Neuronal stem cell (in vitro differentiated cells): Measurements from ENCODE around the gene HOXD4.

Experiments
- DNase-seq: peaks from one replicate; pipeline ENCODE4 v3.0.0-alpha.2; 2013; ENCODE audit warnings: low spot score
- H2AFZ ChIP-seq: one replicate; pipeline ENCODE4 v1.6.1; 2013; ENCODE audit warnings: mild to moderate bottlenecking, low read length, inconsistent platforms
- H2AK5ac ChIP-seq: 2 replicates; pipeline ENCODE4 v1.6.1; 2013; ENCODE audit warnings: low read depth, mild to moderate bottlenecking, inconsistent platforms, low read length, moderate library complexity, mixed read lengths
- H2BK120ac ChIP-seq: 2 replicates; pipeline ENCODE4 v1.6.1; 2013; ENCODE audit warnings: low read depth, mild to moderate bottlenecking, inconsistent platforms, low read length, moderate library complexity, mixed read lengths
- H2BK12ac ChIP-seq: one replicate; pipeline ENCODE4 v1.6.1; 2013; ENCODE audit warnings: low read length, inconsistent platforms
- H2BK15ac ChIP-seq: 2 replicates; pipeline ENCODE4 v1.6.1; 2013; ENCODE audit warnings: mild to moderate bottlenecking, low read length, inconsistent platforms, mixed read lengths
- H2BK5ac ChIP-seq: one replicate; pipeline ENCODE4 v1.6.1; 2013; ENCODE audit warnings: inconsistent platforms, mild to moderate bottlenecking, low read length, moderate library complexity
- H3K14ac ChIP-seq: one replicate; pipeline ENCODE4 v1.6.1; 2013; ENCODE audit warnings: low read length, inconsistent platforms
- H3K18ac ChIP-seq: 2 replicates; pipeline ENCODE4 v1.6.1; 2013; ENCODE audit warnings: low read length, inconsistent platforms
- H3K23ac ChIP-seq: 2 replicates; pipeline ENCODE4 v1.6.1; 2013; ENCODE audit warnings: low read depth, mild to moderate bottlenecking, mixed read lengths, low read length, inconsistent platforms; ENCODE audit not compliant: poor library complexity
- H3K27ac ChIP-seq: replicated peaks from 3 replicates; pipeline ENCODE4 v1.5.1; 2013; ENCODE audit warnings: low read length, inconsistent platforms
- H3K27me3 ChIP-seq, 3 experiments: 2 replicates each; pipeline ENCODE4 v1.6.1; 2013; ENCODE audit warnings: low read length in 3 of 3, mild to moderate bottlenecking in 2 of 3, inconsistent platforms in 1 of 3, low read depth in 1 of 3, mixed read lengths in 1 of 3, moderate library complexity in 1 of 3; ENCODE audit not compliant: control insufficient read depth in 3 of 3, insufficient read depth in 3 of 3
- H3K36me3 ChIP-seq, 2 donors: replicated peaks in 1 of 2; 2 replicates each; pipeline ENCODE4 v1.6.1; 2013; ENCODE audit warnings: low read length in 2 of 2; ENCODE audit not compliant: control insufficient read depth in 2 of 2, insufficient read depth in 2 of 2
- H3K4ac ChIP-seq: 2 replicates; pipeline ENCODE4 v1.6.1; 2013; ENCODE audit warnings: inconsistent platforms, mild to moderate bottlenecking, low read length, moderate library complexity
- H3K4me1 ChIP-seq, 2 donors: 1 replicate in 1 of 2; 2 replicates in 1 of 2; pipeline ENCODE4 v1.6.1; 2013; ENCODE audit warnings: low read length in 2 of 2, low read depth in 1 of 2; ENCODE audit not compliant: control insufficient read depth in 2 of 2, insufficient read depth in 1 of 2
- H3K4me2 ChIP-seq: one replicate; pipeline ENCODE4 v1.6.1; 2013; ENCODE audit warnings: mild to moderate bottlenecking, low read length, inconsistent platforms; ENCODE audit not compliant: insufficient read depth, poor library complexity, severe bottlenecking
- H3K4me3 ChIP-seq, 2 donors: 2 replicates each; pipeline ENCODE4 v1.5.1; 2013; ENCODE audit warnings: low read length in 2 of 2, mild to moderate bottlenecking in 2 of 2, inconsistent platforms in 1 of 2, moderate library complexity in 1 of 2
- H3K79me1 ChIP-seq: one replicate; pipeline ENCODE4 v1.6.1; 2013; ENCODE audit warnings: low read depth, mild to moderate bottlenecking, inconsistent platforms, low read length, moderate library complexity
- H3K9ac ChIP-seq: one replicate; pipeline ENCODE4 v1.6.1; 2013; ENCODE audit warnings: mild to moderate bottlenecking, low read depth, low read length, inconsistent platforms; ENCODE audit not compliant: poor library complexity
- H3K9me3 ChIP-seq, 2 donors: replicated peaks in 1 of 2; 2 replicates each; pipeline versions ENCODE3 to v1.6.1; 2013; ENCODE audit warnings: low read length in 2 of 2, mild to moderate bottlenecking in 2 of 2, inconsistent platforms in 1 of 2, low read depth in 1 of 2, mixed read lengths in 1 of 2, moderate library complexity in 1 of 2; ENCODE audit not compliant: control insufficient read depth in 2 of 2, insufficient read depth in 1 of 2
- H4K8ac ChIP-seq: one replicate; pipeline ENCODE4 v1.6.1; 2013; ENCODE audit warnings: low read depth, mild to moderate bottlenecking, inconsistent platforms, low read length, moderate library complexity
- H4K91ac ChIP-seq: one replicate; pipeline ENCODE4 v1.6.1; 2013; ENCODE audit warnings: low read length, low read depth, mild to moderate bottlenecking, inconsistent platforms; ENCODE audit not compliant: poor library complexity
- WGBS, 2 donors: extraction: QIAGEN DNeasy Blood & Tissue Kit; methylation state at CpG; one replicate each; pipeline ENCODE4 v1.1.7; 2013; ENCODE audit warnings: missing lambda C conversion rate in 2 of 2, mixed read lengths in 1 of 2; ENCODE audit not compliant: insufficient read length in 2 of 2, insufficient replicate concordance in 1 of 2; ENCODE audit errors: extremely low coverage in 2 of 2; 5-methylcytosine and 5-hydroxymethylcytosine counted together

Gene HOXD4

DNA sequence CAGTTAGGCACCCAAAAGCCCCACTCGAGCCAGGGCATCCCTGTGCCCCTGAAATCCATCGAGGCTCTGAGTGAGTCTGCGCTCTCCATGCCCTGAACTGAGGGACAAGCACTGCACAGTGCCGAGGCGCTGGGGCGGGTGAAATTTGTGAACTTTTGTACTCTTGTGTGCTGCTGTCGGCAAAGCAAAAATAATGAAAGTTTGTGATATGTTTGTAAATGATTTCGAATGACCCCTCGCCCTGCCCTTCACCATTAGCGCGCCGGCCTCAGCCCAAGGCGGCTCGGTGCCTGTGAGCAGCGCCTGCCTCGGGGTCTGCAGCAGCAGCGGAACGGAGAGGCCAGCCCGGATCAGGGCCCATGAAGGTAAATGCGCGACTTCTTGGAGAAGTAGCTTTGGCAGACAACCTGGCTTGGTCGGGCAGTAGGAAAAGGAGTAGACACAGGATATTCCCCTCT is 1.8 kb upstream of the HOXD4 start:
- Histone ChIP-seq H2BK120ac (no peak overlapping the region), H3K9ac (no peak overlapping the region), H2AFZ (no peak overlapping the region), H3K23ac (no peak overlapping the region), H3K4me2 (no peak overlapping the region), H3K36me3 (no peaks in the 10 kb centered on the region), H3K4me3 (no peak overlapping the region), H2BK15ac (no peak overlapping the region), H3K14ac (peak overlapping the region; percentile 7), H3K9me3 (peaks cover 0 to 9% of the 10 kb centered on the region in 2 donors), H3K4ac (no peak overlapping the region), H4K91ac (no peak overlapping the region), H2BK12ac (no peak overlapping the region), H2BK5ac (no peak overlapping the region), H3K79me1 (no peaks in the 10 kb centered on the region), H3K27ac (no peak overlapping the region), H3K27me3 (peaks cover 59 to 100% (median 97%) of the 10 kb centered on the region in 3 experiments), H2AK5ac (no peak overlapping the region), H3K18ac (no peak overlapping the region), H4K8ac (no peak overlapping the region), H3K4me1 (no peaks in the 10 kb centered on the region)
- no peak for DNase-seq
- WGBS, 2 donors, result no CpG with 5 or more reads among the region's 22 CpGs

DNA sequence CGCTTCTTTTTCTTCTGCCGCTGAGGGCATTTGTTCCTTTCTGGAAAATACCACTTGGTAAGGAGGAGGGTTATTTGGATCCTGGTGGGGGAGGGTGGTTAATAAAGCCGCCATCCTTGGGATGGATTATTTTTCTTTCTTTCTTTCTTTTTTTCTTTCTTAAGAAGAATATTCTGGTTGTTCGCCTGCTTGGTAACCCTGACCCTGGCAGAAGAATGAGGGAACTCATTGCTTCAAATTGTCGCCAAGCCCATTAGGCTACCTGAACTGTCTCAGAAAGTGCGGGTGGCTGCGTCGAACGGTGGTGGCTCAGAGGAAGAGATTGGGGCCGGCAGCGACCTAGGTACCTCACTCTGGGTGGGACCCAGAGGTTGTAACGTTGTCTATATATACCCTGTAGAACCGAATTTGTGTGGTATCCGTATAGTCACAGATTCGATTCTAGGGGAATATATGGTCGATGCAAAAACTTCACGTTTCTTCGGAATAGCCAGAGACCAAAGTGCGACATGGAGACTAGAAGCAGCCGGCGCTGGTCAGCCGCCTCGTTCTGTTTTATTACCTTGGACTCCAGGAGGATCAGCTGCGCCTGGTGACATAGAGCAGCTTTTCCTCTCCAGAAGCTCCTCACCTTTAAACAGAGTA is 1.3 kb upstream of the HOXD4 start:
- Histone ChIP-seq H3K14ac (no peak overlapping the region), H2BK120ac (no peak overlapping the region), H3K18ac (no peak overlapping the region), H3K23ac (no peak overlapping the region), H3K4me1 (no peaks in the 10 kb centered on the region), H3K79me1 (no peaks in the 10 kb centered on the region), H3K36me3 (no peaks in the 10 kb centered on the region), H3K9me3 (peaks cover 0 to 9% of the 10 kb centered on the region in 2 donors), H3K4me2 (no peak overlapping the region), H3K27me3 (peaks cover 63 to 100% (median 99%) of the 10 kb centered on the region in 3 experiments), H2BK5ac (no peak overlapping the region), H3K27ac (no peak overlapping the region), H2AFZ (no peak overlapping the region), H2BK12ac (no peak overlapping the region), H3K4ac (no peak overlapping the region), H2AK5ac (no peak overlapping the region), H4K91ac (no peak overlapping the region), H3K9ac (no peak overlapping the region), H3K4me3 (no peak overlapping the region), H2BK15ac (no peak overlapping the region), H4K8ac (no peak overlapping the region)
- WGBS, 2 donors, result no CpG with 5 or more reads among the region's 24 CpGs
- DNase-seq, result no peak

DNA sequence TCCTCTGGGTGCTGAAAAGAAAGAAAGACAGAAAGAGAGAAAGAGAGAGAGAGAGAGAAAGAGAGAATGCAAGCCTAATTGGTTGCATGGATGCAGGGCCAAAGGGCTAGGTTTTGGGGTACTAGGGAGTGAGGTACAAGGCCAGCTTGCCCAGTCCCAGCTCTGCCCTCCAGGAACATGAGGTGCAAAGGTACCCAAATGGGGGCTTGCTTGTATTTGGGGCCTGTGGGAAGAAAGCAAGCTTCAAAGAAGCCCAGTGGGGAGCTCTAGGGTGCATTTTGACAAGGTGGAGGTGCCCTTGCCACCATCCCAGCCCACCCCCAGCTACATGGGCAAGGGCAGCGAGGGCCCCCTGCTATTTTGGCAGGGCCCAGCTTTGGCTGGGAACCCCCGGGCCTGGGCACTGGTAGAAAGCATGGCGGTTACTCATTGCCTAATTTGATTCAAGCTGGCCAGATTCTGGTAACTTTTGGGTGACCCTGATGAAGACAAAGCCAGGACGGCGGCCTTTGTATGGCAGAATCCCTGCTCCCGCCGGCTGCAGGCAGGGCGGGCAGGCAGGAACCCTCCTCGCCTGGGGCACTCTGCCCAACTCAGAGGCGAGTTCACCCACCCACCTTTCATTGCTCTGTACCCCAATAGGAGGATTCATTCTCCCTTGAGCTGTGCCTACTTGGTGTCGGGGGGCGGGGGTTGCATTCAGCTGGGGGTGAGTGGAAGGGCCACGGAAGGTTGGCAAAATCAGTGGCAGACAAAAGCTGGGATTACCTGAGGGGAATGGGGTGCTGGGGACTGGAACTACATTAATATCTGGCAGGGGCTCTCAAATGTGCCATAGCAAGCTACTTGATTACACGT is 537 bp upstream of the HOXD4 start:
- WGBS, 2 donors, result no CpG with 5 or more reads among the region's 14 CpGs
- H2AK5ac ChIP-seq, result no peak overlapping the region
- H4K8ac ChIP-seq, result no peak overlapping the region
- peaks cover 62 to 100% (median 98%) of the 10 kb centered on the region in 3 experiments for H3K27me3 ChIP-seq
- no peak overlapping the region for H3K9ac ChIP-seq
- no peak overlapping the region for H3K27ac ChIP-seq
- no peak overlapping the region for H3K4ac ChIP-seq
- no peak for DNase-seq
- H3K18ac ChIP-seq, result no peak overlapping the region
- no peak overlapping the region for H3K4me3 ChIP-seq
- H2BK12ac ChIP-seq, result no peak overlapping the region
- no peak overlapping the region for H2AFZ ChIP-seq
- no peaks in the 10 kb centered on the region for H3K79me1 ChIP-seq
- H2BK120ac ChIP-seq, result no peak overlapping the region
- H3K14ac ChIP-seq, result no peak overlapping the region
- H3K23ac ChIP-seq, result peak overlapping the region; percentile 59
- peaks cover 0 to 9% of the 10 kb centered on the region in 2 donors for H3K9me3 ChIP-seq
- no peak overlapping the region for H2BK15ac ChIP-seq
- no peaks in the 10 kb centered on the region for H3K4me1 ChIP-seq
- H3K36me3 ChIP-seq, result no peaks in the 10 kb centered on the region
- H4K91ac ChIP-seq, result no peak overlapping the region
- no peak overlapping the region for H3K4me2 ChIP-seq
- H2BK5ac ChIP-seq, result no peak overlapping the region
